NCI-H345 (cell line): ENCODE data around the gene CNGA4.
"Not testable (repeated sequence)": the region's sequence is repeated elsewhere in the genome, so short reads cannot be mapped to it uniquely, and the experiment has no call there.

Experiments used
- DNase-seq: peaks from one replicate; lab custom pipeline; 2025; lab: John Stamatoyannopoulos, UW

CNGA4 gene

DNA sequence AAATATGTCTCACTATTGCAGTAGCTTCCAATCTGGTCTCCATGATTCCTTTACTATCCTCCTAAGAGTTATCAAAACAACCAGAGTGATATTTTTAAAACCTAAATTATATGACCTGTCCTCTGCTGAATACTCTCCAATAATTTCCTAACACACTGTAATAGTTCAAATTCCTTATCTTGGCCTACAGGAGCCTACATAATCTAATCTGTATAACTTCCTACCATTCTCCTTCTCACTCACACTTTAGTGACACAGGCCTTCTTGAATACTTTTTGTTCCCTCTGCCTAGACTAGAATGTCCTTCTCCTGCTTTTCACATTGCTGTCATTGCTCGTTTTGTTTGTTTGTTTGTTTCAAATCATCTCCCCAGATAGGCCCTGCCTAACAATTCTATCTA, 13.9 kb upstream of the CNGA4 start:
- no peak for DNase-seq

DNA sequence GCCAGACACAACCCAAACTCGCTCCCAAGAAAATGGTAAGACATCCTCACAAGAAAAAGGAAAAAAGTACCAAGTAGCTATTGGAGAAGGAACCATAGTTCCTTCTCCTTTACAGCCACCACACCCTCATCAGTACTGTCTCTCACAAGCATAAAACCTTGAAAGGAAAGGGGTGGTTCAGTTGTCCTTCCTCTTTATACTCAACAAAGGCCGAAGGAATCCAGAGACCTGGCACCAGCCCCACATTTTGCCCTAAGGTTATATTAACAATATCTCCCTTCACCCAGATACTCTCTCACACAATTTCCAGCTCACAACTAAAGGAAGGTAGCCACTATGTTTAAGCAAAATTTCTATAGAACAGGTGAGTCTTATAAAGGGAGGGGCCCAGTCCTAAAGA, 13.0 kb upstream of the CNGA4 start:
- DNase-seq, result no peak

DNA sequence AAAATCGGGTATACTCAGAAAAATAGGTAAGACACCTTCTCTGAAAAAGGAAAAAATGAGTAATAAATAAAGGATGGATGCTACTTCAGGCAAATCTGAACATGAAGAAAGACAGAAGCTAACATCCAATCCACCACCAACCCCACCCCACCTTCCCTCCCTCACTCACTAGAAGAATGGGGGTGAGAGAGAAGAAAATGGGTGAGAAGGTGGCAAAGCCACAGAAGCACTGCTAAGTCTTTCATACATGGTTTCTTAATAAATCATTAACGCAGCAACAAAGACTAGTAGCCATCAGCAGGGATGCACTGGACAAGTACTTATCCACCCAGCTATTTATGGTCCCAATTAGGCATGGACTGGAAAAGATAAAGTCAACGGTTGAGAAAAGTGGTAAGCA, 10.4 kb upstream of the CNGA4 start:
- no peak for DNase-seq

DNA sequence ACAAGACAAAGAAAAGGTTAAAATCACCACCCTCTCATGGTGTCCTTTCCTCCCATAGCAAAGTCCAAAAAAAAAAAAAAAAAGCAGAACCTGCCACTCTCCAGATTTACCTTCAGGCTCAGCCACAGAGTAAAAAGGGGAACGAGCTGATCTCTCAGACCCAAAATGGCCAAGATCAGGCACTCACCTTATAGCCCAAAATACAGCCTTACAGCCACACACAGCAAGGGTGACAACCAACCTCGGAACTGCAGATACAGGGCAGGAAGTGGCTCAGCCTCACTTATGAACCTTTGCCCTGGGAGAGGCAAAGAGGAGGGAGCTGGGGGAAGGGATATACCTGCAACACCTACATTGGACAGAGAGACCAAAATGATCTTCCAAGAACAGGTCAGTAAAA, 9.0 kb upstream of the CNGA4 start:
- DNase-seq, result no peak

DNA sequence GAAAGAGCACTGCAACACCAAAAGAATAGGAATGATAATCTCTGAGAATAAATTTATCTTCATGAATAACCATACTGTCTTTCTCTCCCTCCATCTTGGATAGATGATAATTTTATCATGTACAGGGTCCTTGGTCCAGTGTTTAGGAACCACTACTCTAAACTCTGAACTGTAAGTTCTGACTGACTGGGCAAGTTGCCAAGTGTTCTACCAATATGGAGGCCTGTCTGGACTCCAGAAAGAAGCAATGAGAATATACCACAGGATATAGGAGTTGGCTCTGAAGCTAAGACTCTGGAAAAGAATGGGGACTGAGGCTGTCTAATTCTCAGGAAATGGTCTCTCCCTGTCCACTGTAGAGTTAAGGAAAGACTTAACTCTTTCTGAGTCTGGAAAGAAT, 6.0 kb upstream of the CNGA4 start:
- DNase-seq, result no peak

DNA sequence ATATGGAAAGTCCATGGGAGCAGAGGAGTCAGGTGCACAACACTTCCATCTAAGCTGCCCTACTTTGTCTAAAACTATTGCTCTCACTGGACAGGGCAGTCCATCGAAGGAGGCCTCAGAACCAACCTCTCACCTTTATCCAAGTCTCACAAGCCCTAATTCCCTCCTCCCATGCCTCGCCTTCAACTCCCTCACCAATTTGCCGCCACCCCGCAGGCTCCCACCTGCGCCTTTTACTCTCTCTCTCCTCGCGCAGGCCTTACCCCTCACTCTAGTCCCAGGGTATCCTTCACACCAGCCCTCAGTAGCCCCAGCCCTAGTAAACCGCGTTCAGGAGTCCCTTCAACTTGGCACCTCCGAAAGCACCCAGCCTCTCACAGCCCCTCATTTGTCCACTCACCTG, 4.9 kb upstream of the CNGA4 start:
- no peak for DNase-seq

DNA sequence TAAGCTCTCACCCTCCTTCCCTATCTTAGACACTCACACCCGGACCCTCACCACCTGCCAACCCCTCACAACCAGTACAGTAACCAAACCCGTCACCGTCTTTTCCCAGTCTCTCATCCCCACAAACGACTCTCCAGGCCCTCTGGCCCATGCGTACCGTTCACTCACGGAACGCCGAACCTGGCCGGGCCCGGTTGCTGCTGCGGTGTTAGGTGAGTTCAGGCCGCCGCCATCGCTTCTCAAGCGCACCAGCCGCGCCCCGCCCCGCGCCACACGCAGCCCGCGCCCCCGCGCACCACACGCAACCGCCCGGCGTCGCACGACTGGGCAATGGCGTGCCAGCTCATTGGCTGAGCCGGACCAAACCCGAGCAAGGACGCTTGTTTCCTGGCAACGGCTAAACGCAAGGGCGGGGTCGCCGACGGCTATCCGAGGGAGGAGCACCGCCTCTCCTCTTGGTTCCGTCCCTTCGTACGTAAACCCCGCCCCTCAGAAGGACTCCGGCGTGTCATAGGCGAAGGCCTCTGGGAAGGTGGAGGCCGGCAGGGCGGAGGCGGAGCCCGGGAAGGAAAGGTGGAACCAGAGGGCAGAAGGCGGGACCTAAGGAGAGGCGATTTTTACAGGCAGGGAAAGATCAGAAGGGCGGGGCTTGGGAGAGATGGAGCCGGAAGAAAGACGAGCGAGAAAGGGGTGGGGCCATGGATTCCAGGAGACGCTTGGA, 4.3 kb upstream of the CNGA4 start, which contains the start of gene FHIP1B:
Gene FHIP1B, minus strand, starts transcription at position 250 of the 721 bp plus-strand sequence. CDS start 10,120 bp downstream, outside the sequence.
- DNase-seq, result peak; percentile 100

DNA sequence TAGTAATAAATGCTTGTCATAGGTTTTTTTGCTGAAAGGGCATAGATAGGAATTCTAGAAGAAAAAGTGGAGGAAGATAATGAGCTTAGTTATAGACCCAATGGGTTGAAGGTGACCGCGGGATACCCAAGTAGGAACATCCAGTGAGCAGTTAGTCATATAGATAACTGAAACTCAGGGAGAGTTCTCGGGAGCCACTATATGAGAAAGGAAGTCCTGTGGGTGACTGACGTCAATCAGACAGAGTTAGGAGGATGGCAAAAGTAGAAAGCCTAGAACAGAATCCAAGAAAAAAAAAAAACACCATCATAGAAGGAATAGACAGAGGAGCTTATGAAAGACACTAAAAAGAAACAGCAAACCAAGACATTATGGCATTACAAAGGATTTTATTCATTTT, 1.6 kb upstream of the CNGA4 start:
- no peak for DNase-seq

DNA sequence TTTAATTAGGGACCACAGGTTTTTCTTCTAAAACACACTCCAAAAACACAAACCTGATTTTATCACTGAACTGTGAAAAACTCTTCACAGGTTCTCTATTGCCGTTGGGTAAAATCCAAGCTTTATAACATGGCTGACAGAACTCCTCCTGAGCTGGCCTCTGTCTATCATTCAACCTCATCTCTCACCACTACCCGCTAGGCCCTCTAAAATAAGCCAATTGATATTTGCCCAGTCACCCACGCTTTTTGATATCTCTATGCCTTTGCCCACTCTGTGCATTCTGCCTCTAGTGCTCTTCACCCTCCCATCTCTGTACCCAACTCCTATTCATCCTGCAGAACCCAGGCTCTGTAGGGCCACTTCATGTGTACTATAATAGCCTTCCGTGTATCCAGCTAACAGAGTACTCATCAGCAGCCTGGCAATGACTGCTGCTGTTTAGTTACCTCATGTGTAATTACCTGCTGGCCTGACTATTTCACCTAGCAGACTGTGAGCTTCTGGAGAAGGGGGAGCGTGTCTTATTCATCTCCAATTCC, 1.1 kb upstream of the CNGA4 start:
- DNase-seq, result no peak

DNA sequence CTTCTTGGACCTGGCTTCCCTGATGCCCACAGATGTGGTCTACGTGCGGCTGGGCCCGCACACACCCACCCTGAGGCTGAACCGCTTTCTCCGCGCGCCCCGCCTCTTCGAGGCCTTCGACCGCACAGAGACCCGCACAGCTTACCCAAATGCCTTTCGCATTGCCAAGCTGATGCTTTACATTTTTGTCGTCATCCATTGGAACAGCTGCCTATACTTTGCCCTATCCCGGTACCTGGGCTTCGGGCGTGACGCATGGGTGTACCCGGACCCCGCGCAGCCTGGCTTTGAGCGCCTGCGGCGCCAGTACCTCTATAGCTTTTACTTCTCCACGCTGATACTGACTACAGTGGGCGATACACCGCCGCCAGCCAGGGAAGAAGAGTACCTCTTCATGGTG, 1.2 kb downstream of the CNGA4 start:
- DNase-seq, result no peak

DNA sequence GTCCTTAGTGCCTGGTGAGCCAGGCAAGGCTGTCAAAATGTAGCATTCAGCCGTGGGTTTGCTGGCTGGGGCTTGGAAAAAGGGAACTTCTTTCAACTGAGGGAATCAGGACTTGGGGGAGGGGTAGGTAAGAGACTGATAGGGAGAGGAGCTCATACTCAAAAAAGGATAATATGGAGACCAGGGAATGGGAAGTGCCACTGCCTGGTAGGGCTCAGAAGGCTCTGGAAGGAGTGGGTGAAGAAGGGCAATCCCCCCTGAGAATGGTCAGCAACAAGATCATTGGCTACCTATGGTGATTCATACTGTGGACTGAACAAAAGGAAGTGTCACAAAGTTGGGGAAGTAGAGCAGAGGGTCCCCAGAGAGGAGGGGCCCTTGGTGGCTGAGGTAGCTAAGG, 1.9 kb downstream of the CNGA4 start:
- no peak for DNase-seq

DNA sequence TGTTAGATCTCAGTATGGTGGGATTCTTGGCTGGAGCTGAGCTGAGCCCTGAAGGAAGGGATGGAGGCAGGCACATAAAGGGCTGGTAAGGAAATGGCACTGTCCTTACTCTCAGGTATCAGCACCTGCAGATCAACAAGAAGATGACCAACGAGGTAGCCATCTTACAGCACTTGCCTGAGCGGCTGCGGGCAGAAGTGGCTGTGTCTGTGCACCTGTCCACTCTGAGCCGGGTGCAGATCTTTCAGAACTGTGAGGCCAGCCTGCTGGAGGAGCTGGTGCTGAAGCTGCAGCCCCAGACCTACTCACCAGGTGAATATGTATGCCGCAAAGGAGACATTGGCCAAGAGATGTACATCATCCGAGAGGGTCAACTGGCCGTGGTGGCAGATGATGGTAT, 2.4 kb downstream of the CNGA4 start:
- no peak for DNase-seq

DNA sequence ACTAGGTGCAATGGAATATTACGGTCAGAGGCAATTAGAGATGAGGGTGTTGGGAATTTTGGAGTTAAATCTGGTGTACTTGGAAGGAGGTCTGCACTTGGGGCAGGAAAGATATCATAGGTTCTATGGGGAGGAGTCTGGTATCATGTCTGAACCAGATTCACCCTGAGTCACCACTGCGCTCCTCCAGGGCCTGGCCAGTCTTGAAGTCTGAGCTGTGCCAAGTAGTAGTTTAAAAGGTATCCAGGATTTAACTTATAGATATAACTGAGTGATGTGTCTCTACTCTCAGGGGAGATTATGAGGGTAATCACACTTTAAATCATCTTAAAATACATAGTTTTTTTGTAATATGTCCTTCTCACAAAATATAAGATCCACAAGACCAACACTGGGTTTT, 6.6 kb downstream of the CNGA4 start:
- no peak for DNase-seq

DNA sequence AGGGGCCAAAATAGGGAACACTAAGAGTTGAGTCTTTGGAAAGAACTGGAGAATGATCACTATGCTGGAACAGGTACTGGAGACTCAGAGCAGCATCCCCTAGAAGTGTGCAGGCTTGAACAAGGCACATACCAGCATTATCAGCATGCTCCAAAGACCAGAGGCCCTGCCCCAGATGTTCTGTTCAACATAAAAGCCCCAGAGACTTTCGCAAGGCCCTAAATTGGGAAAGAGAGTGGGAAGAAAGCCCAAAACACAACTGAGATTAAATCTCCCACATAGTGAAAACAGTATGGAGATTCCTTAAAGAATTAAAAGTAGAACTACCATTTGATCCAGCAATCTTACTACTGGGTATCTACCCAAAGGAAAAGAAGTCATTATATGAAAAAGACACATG, 9.4 kb downstream of the CNGA4 start:
- no peak for DNase-seq

DNA sequence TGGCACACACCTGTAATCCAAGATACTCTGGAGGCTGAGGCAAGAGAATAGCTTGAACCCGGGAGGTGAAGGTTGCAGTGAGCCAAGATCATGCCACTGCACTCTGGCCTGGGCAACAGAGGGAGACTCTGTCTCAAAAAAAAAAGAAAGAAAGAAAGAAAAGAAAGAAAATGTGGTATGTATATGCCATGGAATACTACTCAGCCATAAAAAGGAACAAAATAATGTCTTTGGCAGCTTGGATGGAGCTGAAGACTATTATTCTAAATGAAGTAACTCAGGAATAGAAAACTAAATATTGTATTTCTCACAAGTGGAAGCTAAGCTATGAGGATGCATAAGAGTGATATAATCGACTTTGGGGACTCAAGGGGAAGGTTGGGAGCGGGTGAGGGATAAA, 10.0 kb downstream of the CNGA4 start:
- not testable (repeated sequence) for DNase-seq

DNA sequence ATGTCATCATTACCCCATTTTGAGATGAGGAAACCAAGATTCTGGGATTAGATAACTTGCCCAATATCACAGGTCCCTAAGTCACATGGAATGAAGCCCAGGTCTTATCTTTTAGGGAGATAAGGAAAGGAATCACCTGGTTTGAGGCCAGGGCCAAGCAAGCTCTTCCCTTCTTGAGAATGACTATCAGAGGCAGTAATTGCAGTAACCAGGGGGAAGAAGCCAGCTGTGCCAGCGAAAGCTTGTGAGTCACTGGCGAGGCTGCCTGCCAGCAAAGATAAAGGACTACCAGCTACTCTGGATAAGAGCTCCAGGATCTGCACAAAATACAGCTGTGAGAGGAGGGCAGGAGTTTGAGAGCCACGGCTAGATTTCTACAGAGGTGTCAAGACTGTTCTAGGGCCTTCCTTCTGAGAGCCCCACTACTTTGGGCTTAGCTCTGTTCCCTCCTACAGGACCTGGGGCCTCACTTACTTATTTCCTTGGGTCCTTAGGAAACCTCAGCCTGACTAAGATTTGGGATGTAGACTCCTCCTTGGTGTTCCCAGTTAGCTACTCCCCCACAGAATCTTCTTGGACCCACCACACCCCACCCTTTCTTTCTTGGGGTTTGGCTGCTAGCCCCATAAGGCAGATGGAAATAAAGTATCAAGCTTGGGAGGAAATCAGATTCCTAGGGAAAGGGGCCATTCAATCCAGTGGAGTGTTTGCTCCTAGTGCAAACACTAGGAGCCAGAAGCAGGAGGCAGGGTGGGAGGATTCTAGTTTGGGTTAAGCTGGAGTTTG, 11.1 kb downstream of the CNGA4 start:
- DNase-seq, result no peak

DNA sequence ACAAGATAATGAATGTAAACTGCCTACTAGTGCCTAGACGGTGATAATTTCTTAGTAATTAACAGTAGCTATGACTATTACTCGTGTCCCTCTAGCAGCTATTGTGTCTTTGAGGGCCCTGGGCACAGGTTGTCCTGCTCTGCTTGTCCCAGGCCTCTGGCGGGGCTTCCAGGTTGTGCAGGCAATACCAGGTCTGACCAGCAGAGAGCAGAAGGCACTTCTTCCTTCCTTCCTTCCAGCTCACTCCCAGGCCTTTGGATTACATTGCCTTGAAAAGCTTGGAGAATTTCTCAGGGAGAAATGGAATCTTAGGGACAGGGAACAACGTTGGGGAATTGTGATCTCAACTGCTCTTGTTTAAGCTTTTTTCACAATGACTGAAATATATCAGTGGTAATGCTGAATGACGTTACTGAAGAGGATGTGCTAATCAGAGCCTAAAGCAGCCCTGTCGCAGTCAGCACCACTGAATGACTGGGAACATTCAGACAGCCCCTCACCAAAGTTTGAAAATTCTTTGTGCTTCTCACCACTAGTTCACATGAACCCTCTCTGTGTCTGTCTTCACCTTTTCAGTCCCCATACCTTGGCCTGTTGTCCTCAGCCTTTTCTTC, 12.3 kb downstream of the CNGA4 start:
- DNase-seq, result peak; percentile 64

DNA sequence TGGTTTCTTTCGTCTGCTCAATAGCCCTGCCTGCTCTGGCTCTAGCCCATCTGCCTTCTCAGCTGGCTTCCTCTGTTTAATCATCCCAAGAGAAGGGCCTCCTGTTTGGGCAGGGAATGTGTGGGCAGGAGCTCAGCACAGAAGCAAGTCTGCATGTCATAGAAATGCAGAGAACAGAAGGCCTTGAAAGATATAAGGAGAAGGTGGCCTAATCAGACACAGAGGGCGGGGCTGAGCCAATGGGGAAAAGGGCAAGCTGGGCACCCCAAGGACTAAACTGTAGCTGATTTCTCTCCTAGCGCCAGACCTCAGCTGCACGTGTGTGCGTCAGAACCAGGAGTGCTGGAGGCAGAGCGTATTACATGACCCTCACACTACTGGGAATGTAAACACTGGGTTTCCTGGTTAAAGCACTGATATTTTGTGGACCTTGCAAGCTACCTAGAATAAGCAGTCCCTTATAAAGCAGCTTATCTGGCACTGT, 13.1 kb downstream of the CNGA4 start:
- no peak for DNase-seq

DNA sequence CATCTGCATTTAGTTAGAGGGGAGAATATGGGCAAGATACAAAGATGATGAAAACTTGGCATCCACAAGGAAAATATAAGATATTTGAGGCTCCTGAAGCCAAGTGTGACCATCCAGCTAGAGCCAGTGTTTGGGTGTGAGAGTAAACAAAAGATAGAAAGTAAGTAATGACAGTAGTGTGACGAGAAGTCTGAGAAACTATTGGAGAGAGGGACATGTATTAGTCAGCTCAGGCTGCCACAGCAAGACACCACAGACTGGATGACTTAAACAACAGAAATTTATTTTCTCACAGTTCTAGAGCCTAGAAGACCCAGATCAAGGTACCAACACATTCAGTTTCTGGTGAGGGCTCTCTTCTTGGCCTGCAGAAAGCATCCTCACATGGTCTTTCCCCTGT, 14.3 kb downstream of the CNGA4 start:
- no peak for DNase-seq

DNA sequence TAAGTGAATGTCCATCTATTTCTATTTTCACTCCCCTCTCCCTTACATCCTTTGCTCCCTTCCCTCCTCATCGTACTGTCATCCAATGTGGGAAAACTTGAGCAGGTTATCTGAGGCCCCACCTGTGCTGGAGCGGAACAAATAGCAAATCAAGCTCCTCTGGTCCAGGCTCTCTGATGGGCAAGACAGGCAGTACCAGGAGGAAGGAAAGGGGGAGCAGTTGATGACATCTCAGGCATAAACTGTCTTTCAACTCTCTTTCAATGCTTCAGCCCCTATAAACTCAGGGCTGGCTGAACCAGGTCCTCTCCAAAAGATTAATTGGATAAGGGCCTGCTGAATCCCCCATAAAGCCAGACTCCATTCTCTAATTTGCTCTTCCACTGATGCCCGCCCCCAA, 19.3 kb downstream of the CNGA4 start:
- DNase-seq, result no peak

DNA sequence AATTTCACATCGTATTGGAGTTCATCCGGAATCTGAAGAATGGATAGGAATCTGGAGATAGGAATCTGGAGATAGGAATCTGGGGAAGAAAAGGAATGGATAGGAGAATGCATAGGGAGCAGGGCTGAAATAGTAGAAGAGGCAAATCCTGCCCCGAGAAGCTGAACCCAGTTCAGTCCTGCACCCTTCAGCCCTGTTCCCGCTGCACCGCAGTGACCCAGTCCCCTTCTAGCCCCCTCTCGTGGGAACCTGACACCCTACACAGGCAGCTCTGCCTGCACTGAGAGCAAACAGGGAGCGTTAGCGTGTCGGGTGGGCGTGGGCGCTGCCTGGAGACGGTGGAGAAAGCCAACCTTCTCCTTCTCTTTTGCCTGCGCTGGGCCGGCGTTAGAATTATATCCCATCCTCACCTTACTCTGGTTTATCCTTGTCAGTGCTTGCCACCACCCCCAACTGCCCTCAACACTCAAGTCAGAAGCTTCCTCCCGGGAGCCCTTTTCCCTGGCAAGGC, 19.7 kb downstream of the CNGA4 start:
- DNase-seq, result peak; percentile 44

DNA sequence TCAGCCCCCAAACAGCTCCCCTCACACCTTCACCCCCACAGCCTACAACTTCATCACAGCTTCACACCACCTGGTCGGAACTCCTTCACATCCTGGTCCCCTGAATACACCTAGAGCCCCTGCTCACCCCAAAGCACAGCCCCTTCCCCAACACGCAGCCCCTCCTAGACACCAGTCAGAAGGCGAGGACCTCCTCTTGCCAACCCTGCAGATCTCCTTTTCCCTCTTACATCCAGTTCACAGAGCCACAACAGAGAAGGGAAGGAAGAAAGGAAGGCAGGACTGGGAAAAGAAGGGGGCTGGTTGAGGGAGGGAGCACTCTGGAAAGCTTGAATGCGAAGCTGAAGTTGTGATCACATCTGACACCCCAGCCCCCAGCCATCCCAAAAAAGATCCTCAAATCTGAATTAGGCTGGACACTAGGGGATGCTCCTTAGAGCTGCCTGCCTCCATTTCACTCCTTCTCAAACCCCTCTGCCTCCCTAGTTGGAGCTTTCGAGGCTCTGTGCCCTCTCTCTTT, 21.4 kb downstream of the CNGA4 start:
- DNase-seq, result no peak
